Activated B cell treated with CpG ODN at 0.5 μM for 24 hours (primary cell): Measurements from ENCODE around the gene DNAH3. TPM values are rescaled to one million over a fixed set of nuclear protein-coding genes. Genes with fewer than 3 reads are reported as not detected.
"Not testable (repeated sequence)": the region's sequence is repeated elsewhere in the genome, so short reads cannot be mapped to it uniquely, and the experiment has no call there.

Source experiments
- ATAC-seq: fragments of 200-7000 bp; cut with Tn5 transposase; one replicate; pipeline ENCODE4 v1.10.0; 2021; ENCODE audit warnings: low read depth, mild to moderate bottlenecking, moderate library complexity
- CTCF ChIA-PET: fragments of 350-600 bp; sonication (Branson Sonifier 250); formaldehyde crosslinking; loops from one replicate; lab custom pipeline; 2021; ENCODE audit warnings: antibody characterized with exemption; lab: Charles Lee
- POLR2A ChIA-PET: fragments of 350-600 bp; sonication (Branson Sonifier 250); formaldehyde crosslinking; loops from one replicate; lab custom pipeline; 2021; ENCODE audit warnings: antibody characterized with exemption; lab: Charles Lee
- DNase-seq: peaks from one replicate; pipeline ENCODE4 v3.0.0; 2022
- H3K27ac Mint-ChIP-seq: one replicate; pipeline ENCODE4 v1.8.0; 2020; ENCODE audit warnings: mixed read lengths
- H3K27me3 Mint-ChIP-seq: one replicate; pipeline ENCODE4 v1.8.0; 2021; ENCODE audit warnings: mixed read lengths
- H3K36me3 Mint-ChIP-seq: one replicate; pipeline ENCODE4 v1.8.0; 2021; ENCODE audit warnings: low read depth, mixed read lengths
- H3K4me1 Mint-ChIP-seq: one replicate; pipeline ENCODE4 v1.8.0; 2021; ENCODE audit warnings: mixed read lengths
- H3K4me3 Mint-ChIP-seq: one replicate; pipeline ENCODE4 v1.8.0; 2020; ENCODE audit warnings: mild to moderate bottlenecking, mixed read lengths
- H3K9me3 Mint-ChIP-seq: one replicate; pipeline ENCODE4 v1.8.0; 2020; ENCODE audit warnings: mixed read lengths
- CTCF ChIP-seq: fragments of 200-600 bp; IDR thresholded peaks from one replicate; pipeline ENCODE4 v1.8.0; 2022; ENCODE audit warnings: antibody characterized with exemption, mild to moderate bottlenecking
- intact Hi-C: fragments of 100-400 bp; cut with micrococcal nuclease; formaldehyde crosslinking; loops from one replicate; pipeline ENCODE4 v1.15.1; 2024
- total RNA-seq: library from RNA; stranded (reverse); gene quantifications from 2 replicates; pipeline ENCODE4 v1.2.3, GENCODE V29; 2022

The DNAH3 gene
- total RNA-seq, 1 donor from 2014 or later = not detected

GRCh38 chr16:20987049-20987448, 163.6 kb downstream of the DNAH3 start:
- POLR2A ChIA-PET = no interaction called here
- ATAC-seq (no peak), DNase-seq (no peak)
- intact Hi-C loops = no loop called here
- CTCF ChIA-PET = no interaction called here
- TF ChIP-seq CTCF = no peak
- Mint-ChIP-seq H3K27ac (no peak overlapping the region), H3K27me3 (no peaks in the 10 kb centered on the region), H3K4me3 (no peak overlapping the region), H3K9me3 (no peaks in the 10 kb centered on the region), H3K4me1 (no peaks in the 10 kb centered on the region), H3K36me3 (no peaks in the 10 kb centered on the region)

- Mint-ChIP-seq H3K27ac (no peak overlapping the region), H3K4me1 (no peaks in the 10 kb centered on the region), H3K9me3 (no peaks in the 10 kb centered on the region), H3K27me3 (peaks cover 2% of the 10 kb centered on the region), H3K36me3 (no peaks in the 10 kb centered on the region), H3K4me3 (no peak overlapping the region)
- ChIA-PET CTCF (no interaction called here), POLR2A (no interaction called here)
- DNase-seq = no peak
- intact Hi-C loops = no loop called here
- TF ChIP-seq CTCF = no peak
- ATAC-seq = no peak
These were observed 166.6 kb downstream of the DNAH3 start for GRCh38 chr16:20984019-20984418.

GRCh38 chr16:20976576-20976975, 174.1 kb downstream of the DNAH3 start:
- H3K4me1 Mint-ChIP-seq = no peaks in the 10 kb centered on the region

GRCh38 chr16:20973201-20973600, 177.4 kb downstream of the DNAH3 start:
- CTCF ChIA-PET, H3K4me3 Mint-ChIP-seq, intact Hi-C loops, H3K27me3 Mint-ChIP-seq, H3K36me3 Mint-ChIP-seq, H3K9me3 Mint-ChIP-seq, H3K27ac Mint-ChIP-seq, H3K4me1 Mint-ChIP-seq, DNase-seq, ATAC-seq: not testable (repeated sequence)
- POLR2A ChIA-PET = interaction anchor here (0.6 kb wide), 1 partner anchor 35 kb away, joined by 5 read pairs; no protein-coding TSS in a partner anchor

More at GRCh38 chr16:20976576-20976975, 174.1 kb downstream of the DNAH3 start:
- H3K9me3 Mint-ChIP-seq = no peaks in the 10 kb centered on the region
- CTCF ChIA-PET = no interaction called here
- peaks cover 6% of the 10 kb centered on the region for H3K27me3 Mint-ChIP-seq
- no peak for DNase-seq
- no peak for ATAC-seq
- POLR2A ChIA-PET = no interaction called here
- no peak overlapping the region for H3K27ac Mint-ChIP-seq
- no peak overlapping the region for H3K4me3 Mint-ChIP-seq
- no peaks in the 10 kb centered on the region for H3K36me3 Mint-ChIP-seq
- intact Hi-C loops = no loop called here
- TF ChIP-seq CTCF = no peak

GRCh38 chr16:20971401-20971800, 179.2 kb downstream of the DNAH3 start:
- Mint-ChIP-seq H3K27me3 (peaks cover 3% of the 10 kb centered on the region), H3K4me3 (no peak overlapping the region), H3K27ac (no peak overlapping the region), H3K9me3 (no peaks in the 10 kb centered on the region), H3K36me3 (no peaks in the 10 kb centered on the region), H3K4me1 (no peaks in the 10 kb centered on the region)
- ChIA-PET POLR2A (no interaction called here), CTCF (no interaction called here)
- ATAC-seq (no peak), DNase-seq (no peak)
- TF ChIP-seq CTCF = no peak
- intact Hi-C loops = no loop called here

- H3K36me3 Mint-ChIP-seq = no peaks in the 10 kb centered on the region
- ChIA-PET CTCF (no interaction called here), POLR2A (no interaction called here)
- H3K9me3 Mint-ChIP-seq = no peaks in the 10 kb centered on the region
- no peak overlapping the region for H3K4me3 Mint-ChIP-seq
- H3K27ac Mint-ChIP-seq = no peak overlapping the region
- no peak for TF ChIP-seq CTCF
- H3K27me3 Mint-ChIP-seq = no peaks in the 10 kb centered on the region
- no peaks in the 10 kb centered on the region for H3K4me1 Mint-ChIP-seq
- DNase-seq = no peak
- ATAC-seq = no peak
- intact Hi-C loops = no loop called here
These were observed 181.3 kb downstream of the DNAH3 start for GRCh38 chr16:20969386-20969785.
